Brain microvascular endothelial cell (primary cell): Measurements from ENCODE around the gene SMCR8.
"Not testable (repeated sequence)": the region's sequence is repeated elsewhere in the genome, so short reads cannot be mapped to it uniquely, and the experiment has no call there.

Experiments
- DNase-seq: peaks from one replicate; pipeline ENCODE4 v3.0.0-alpha.2; 2020
- H3K27ac ChIP-seq: fragments of 250-450 bp; sonication (Bioruptor Pico); 2 replicates; pipeline ENCODE4 v1.5.1; 2020; ENCODE audit warnings: mild to moderate bottlenecking, moderate library complexity
- H3K27me3 ChIP-seq: fragments of 250-450 bp; sonication (Bioruptor Pico); replicated peaks from 2 replicates; pipeline ENCODE4 v1.5.1; 2020; ENCODE audit warnings: mild to moderate bottlenecking
- H3K36me3 ChIP-seq: fragments of 250-450 bp; sonication (Bioruptor Pico); replicated peaks from 2 replicates; pipeline ENCODE4 v1.5.1; 2020; ENCODE audit warnings: mild to moderate bottlenecking
- H3K4me3 ChIP-seq: 2 replicates; pipeline ENCODE4 v1.5.1; 2011; ENCODE audit warnings: low read depth, mild to moderate bottlenecking, control low read depth, low read length, moderate library complexity
- in situ Hi-C: cut with HindIII; loops from 2 replicates; pipeline ENCODE4 v1.10.0; 2017; ENCODE audit warnings: low sequenced_read_pairs, low pct_ligation_motif_present
- TF ChIP-seq, protein P1 (sequence below): IDR thresholded peaks from 2 replicates; pipeline ENCODE4 v1.5.1; 2011; ENCODE audit warnings: low read depth, mild to moderate bottlenecking, moderate library complexity, low read length, control low read depth, inconsistent platforms; ENCODE audit errors: missing control alignments

The SMCR8 gene

DNA sequence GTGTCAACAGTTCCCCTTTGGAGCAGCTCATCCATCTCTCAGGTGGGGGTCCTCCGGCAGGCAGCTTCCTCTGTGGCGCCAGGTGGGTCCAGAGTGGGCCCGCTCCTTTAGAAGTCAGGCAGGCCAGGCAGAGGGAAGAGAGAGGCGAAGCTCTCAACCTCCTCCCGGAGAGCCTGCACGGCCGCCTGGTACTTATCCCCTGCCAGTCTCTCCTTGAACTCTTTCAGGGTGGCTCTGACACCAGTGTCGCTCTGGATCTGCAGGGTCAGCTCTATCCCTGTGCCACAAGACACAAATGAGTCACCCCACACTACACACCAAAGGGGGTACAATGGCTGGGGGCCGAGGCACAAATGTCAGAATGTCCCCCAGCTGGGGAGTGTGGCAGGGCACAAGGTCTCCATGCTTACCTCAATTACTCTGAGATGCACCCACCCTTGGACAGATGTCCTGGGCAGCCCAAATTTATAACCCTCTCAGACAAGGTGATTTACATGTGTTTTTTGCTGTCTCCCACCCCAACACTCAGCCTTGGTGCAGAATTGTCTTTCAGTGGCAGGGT lies 13.6 kb downstream of the SMCR8 start:
- Histone ChIP-seq H3K27ac (no peak overlapping the region), H3K36me3 (peaks cover 14% of the 10 kb centered on the region), H3K27me3 (no peaks in the 10 kb centered on the region), H3K4me3 (no peak overlapping the region)
- in situ Hi-C loops = no loop called here
- DNase-seq = no peak
- TF ChIP-seq, protein P1, sequence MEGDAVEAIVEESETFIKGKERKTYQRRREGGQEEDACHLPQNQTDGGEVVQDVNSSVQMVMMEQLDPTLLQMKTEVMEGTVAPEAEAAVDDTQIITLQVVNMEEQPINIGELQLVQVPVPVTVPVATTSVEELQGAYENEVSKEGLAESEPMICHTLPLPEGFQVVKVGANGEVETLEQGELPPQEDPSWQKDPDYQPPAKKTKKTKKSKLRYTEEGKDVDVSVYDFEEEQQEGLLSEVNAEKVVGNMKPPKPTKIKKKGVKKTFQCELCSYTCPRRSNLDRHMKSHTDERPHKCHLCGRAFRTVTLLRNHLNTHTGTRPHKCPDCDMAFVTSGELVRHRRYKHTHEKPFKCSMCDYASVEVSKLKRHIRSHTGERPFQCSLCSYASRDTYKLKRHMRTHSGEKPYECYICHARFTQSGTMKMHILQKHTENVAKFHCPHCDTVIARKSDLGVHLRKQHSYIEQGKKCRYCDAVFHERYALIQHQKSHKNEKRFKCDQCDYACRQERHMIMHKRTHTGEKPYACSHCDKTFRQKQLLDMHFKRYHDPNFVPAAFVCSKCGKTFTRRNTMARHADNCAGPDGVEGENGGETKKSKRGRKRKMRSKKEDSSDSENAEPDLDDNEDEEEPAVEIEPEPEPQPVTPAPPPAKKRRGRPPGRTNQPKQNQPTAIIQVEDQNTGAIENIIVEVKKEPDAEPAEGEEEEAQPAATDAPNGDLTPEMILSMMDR = no peak

DNA sequence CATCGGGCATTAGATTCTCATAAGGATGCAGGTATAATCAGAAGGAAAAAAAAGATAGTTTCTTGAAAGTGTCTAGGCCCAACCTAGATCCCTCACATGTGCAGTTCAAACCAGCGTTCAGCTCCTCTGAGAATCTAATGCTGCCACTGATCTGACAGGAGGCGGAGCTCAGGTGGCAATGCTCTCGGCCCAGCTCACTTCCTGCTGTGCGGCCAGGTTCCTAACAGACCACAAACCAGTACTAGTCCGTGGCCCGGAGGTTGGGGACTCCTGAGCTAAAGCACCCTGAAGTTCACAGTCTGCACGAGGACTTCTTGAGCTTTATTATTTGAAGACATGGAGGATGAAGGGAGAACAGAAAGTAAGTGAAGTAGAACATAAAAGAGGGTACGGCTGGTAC lies 16.8 kb downstream of the SMCR8 start:
- TF ChIP-seq, protein P1 = no peak
- no peak overlapping the region for H3K4me3 ChIP-seq
- in situ Hi-C loops = no loop called here
- H3K27ac ChIP-seq = no peak overlapping the region
- H3K36me3 ChIP-seq = no peaks in the 10 kb centered on the region
- no peak for DNase-seq
- H3K27me3 ChIP-seq = no peaks in the 10 kb centered on the region

DNA sequence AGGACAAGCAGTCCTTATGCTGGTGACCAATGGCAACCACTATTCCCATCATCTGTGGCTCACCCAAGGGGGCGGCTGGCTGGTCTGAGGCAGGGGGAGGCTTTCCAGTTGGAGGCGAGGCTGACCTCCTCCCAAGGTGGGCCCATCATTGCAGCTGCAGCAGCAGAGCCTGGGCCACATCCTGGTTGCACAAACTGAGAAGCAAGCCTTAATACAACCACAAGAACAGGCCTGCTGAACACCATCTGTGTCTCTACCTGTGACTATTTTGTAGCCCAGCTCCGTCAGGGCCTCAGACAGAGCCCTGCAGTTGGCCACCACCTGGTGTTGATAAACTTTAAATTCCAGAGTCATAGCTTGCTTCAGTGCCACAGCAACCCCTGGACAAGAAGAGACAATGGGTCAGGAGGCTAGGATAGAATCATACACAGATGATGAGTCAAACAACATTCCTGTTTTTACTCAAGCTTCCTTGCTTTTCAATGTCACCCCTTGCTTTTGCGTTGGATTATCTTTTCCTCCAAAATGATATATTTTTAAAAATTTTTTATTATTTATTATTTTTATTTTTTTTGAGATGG lies 17.9 kb downstream of the SMCR8 start:
- no peak for DNase-seq
- H3K36me3 ChIP-seq = no peaks in the 10 kb centered on the region
- in situ Hi-C loops = no loop called here
- H3K4me3 ChIP-seq = no peak overlapping the region
- TF ChIP-seq, protein P1 = no peak
- H3K27ac ChIP-seq = no peak overlapping the region
- H3K27me3 ChIP-seq = no peaks in the 10 kb centered on the region

DNA sequence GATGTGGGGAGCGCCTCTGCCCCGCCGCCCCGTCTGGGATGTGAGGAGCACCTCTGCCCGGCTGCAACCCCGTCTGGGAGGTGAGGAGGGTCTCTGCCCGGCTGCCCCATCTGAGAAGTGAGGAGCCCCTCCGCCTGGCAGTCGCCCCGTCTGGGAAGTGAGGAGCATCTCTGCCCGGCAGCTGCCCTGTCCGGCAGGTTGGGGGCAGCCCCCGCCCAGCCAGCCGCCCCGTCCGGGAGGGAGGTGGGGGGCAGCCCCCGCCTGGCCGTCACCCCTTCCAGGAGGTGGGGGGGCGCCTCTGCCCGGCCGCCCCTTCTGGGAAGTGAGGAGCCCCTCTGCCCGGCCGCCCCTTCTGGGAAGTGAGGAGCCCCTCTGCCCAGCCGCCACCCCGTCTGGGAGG lies 23.1 kb downstream of the SMCR8 start:
- H3K36me3 ChIP-seq, DNase-seq, H3K27ac ChIP-seq, H3K4me3 ChIP-seq, H3K27me3 ChIP-seq, in situ Hi-C loops: not testable (repeated sequence)

DNA sequence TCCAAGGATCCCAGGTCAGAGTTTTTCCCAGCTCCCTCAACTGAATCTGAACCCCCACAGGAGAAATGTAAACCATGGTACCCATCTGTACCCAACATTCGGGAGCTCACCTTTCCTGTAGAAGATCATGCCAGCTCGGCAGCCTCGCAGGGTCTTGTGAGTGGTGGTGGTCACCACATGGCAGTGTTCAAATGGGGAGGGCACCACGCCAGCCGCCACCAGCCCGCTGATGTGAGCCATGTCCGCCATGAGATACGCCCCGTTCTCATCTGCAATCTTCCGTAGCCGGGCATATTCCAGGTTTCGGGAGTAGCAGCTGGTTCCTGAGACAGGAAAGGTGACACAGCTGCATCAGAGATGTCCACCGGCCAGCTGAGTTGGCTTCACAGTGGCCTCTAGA lies 24.8 kb downstream of the SMCR8 start:
- Histone ChIP-seq H3K36me3 (no peaks in the 10 kb centered on the region), H3K27ac (no peak overlapping the region), H3K4me3 (no peak overlapping the region), H3K27me3 (no peaks in the 10 kb centered on the region)
- in situ Hi-C loops = no loop called here
- no peak for DNase-seq
- TF ChIP-seq, protein P1 = no peak

DNA sequence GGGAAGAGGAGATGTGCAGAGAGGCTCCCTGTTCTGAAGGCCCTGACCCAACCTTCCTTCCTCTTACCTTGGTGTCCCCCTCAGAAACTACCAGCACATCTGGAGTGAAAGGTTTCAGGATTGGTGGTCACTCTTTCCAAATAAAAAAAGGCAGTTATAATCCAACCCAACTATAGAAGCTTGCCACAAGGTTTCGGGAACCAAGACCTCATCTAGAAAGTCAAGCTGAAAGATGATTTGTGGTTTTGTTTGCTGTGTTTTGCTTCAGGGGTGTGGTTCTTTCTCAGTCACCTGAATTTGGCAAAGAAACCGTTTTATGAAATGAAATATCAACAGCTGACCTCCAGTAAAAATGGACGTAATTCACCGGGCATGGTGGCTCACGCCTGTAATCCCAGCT lies 28.9 kb downstream of the SMCR8 start:
- no peak overlapping the region for H3K27ac ChIP-seq
- in situ Hi-C loops = no loop called here
- H3K36me3 ChIP-seq = no peaks in the 10 kb centered on the region
- DNase-seq = no peak
- TF ChIP-seq, protein P1 = no peak
- no peaks in the 10 kb centered on the region for H3K27me3 ChIP-seq
- H3K4me3 ChIP-seq = no peak overlapping the region
